T-helper 1 cell treated with Interleukin-12 subunit alpha and Interleukin-12 subunit beta and Interleukin-4 antibody, amounts not matched to agents 30 μg/mL and 1 μg/mL, for 36 hours (primary cell): ENCODE data around the gene FTO.
"Not testable (repeated sequence)": the region's sequence is repeated elsewhere in the genome, so short reads cannot be mapped to it uniquely, and the experiment has no call there.

Source experiments
- H3K27ac Mint-ChIP-seq: one replicate; pipeline ENCODE4 v1.8.0; 2021; ENCODE audit warnings: mild to moderate bottlenecking, mixed read lengths
- H3K27me3 Mint-ChIP-seq: one replicate; pipeline ENCODE4 v1.8.0; 2021; ENCODE audit warnings: low read depth, mixed read lengths
- H3K36me3 Mint-ChIP-seq: one replicate; pipeline ENCODE4 v1.8.0; 2021; ENCODE audit warnings: low read depth, mixed read lengths
- H3K4me1 Mint-ChIP-seq: one replicate; pipeline ENCODE4 v1.8.0; 2021; ENCODE audit warnings: low read depth, mixed read lengths
- H3K4me3 Mint-ChIP-seq: one replicate; pipeline ENCODE4 v1.8.0; 2021; ENCODE audit warnings: mild to moderate bottlenecking, moderate library complexity, mixed read lengths
- H3K9me3 Mint-ChIP-seq: one replicate; pipeline ENCODE4 v1.8.0; 2021; ENCODE audit warnings: mixed read lengths

The FTO gene

GRCh38 chr16:53703590-53704444 lies at the start of gene FTO, which contains the start of gene RPGRIP1L:
FTO (plus strand) TSS chr16:53704156.
RPGRIP1L (minus strand) TSS chr16:53703859; CDS start chr16:53700723, 3,136 bp downstream.
- H3K36me3 Mint-ChIP-seq = peaks cover 9% of the 10 kb centered on the region
- peaks cover 15% of the 10 kb centered on the region for H3K4me1 Mint-ChIP-seq
- H3K27me3 Mint-ChIP-seq = no peaks in the 10 kb centered on the region
- H3K27ac Mint-ChIP-seq = peak within 1 kb of the TSS; percentile 93
- no peaks in the 10 kb centered on the region for H3K9me3 Mint-ChIP-seq
- peak within 1 kb of the TSS; percentile 98 for H3K4me3 Mint-ChIP-seq

DNA sequence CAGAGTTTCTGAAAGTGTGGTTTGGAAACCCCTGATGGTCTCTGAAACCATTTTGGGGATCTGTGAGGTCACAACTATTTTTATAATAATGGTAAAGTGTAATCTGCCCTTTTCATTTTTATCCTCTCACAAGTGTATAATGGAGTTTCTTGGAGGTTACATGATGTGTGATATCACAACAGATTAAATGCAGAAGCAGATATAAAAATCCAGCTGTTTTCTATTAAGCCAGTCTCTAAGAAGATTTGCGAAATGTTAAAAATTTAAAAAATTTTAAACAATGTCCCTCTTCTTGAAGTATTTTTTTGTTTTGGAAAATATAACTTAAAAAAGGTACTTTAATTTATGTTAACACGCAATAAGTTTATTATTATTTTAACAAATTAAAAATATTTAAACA lies 49.0 kb upstream of the FTO start:
- H3K4me3 Mint-ChIP-seq = no peak overlapping the region
- H3K9me3 Mint-ChIP-seq = no peaks in the 10 kb centered on the region
- no peaks in the 10 kb centered on the region for H3K4me1 Mint-ChIP-seq
- H3K36me3 Mint-ChIP-seq = peaks cover 4% of the 10 kb centered on the region
- no peak overlapping the region for H3K27ac Mint-ChIP-seq
- H3K27me3 Mint-ChIP-seq = no peaks in the 10 kb centered on the region

DNA sequence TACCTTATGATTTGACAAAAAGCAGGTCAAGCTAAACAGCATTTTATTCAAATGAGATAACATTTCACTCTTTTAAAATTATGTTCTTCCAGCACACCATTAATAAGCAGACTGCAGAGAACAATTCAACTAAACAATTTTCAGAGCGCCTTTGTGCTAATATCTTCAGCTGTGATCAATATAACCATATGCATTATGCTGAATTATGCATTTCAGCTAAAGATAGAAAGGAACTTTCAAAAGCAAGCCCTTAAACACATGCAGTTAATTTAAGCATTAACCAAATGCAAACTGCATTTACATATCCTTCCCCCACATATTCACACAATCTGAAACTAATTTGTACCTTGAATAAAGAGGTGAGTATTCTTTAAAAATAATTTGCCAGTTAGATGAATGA lies 41.9 kb upstream of the FTO start:
- Mint-ChIP-seq H3K27ac (no peak overlapping the region), H3K9me3 (no peaks in the 10 kb centered on the region), H3K4me1 (no peaks in the 10 kb centered on the region), H3K27me3 (no peaks in the 10 kb centered on the region), H3K4me3 (no peak overlapping the region), H3K36me3 (no peaks in the 10 kb centered on the region)

DNA sequence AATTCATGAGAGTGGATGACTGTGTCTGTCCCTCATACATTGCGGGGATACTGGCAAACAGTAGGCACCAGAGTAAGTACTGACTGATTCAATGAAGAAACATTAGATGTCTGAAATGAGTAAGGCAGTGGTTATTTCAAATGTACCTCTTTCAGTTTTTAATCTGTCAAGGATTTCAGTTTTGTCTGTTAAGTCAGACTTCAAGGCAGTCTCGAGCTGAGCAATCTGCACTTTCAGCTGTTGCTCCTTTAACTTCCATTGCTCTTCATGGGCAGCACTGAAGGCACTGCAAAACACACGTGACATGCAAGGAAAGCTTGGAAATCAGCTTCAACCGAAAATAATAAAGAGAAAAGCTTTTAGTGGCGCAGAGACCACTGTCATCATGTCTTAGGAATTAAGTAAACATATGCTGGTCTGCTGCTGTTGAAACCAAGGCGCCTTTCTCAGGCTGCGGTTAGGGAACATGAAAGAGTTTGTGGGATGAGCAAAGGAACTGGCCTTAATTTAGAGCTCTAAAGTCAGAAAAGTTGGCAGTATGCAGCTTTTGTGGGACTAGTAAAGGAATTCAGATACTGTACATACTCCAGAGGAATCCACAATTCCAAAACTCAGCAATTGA lies 39.1 kb upstream of the FTO start:
- no peak overlapping the region for H3K27ac Mint-ChIP-seq
- H3K4me3 Mint-ChIP-seq = no peak overlapping the region
- no peaks in the 10 kb centered on the region for H3K27me3 Mint-ChIP-seq
- no peaks in the 10 kb centered on the region for H3K4me1 Mint-ChIP-seq
- no peaks in the 10 kb centered on the region for H3K36me3 Mint-ChIP-seq
- no peaks in the 10 kb centered on the region for H3K9me3 Mint-ChIP-seq

DNA sequence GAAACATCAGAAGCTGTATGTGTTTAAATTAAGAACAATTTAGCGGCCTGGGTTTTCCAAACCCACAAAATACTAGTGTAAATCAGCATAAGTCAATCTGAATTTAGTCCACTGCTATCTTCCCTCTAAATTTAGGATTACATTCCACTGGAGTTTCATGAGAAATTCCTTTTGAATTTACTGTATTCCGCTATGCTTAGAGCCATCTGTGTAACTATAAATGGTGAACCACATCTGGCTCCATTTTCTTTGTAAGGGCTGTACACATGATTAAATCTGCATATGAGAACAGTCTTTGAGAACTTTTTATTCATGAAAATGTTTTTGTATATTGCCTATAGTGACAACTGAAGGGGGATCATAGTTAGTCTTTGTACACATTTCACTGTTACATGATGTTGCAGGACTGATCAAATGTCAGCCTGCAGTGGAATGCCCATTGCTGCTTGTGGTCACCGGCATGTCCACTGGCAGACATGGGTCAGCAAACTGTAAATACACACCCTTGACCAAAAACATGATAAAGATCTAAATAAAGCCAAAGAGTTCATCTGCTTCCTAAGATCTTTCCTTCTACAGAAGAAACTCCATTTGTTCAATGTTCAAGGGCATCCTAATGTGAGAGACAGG lies 37.1 kb upstream of the FTO start:
- Mint-ChIP-seq H3K4me1 (no peaks in the 10 kb centered on the region), H3K27ac (no peak overlapping the region), H3K4me3 (no peak overlapping the region), H3K27me3 (no peaks in the 10 kb centered on the region), H3K9me3 (no peaks in the 10 kb centered on the region), H3K36me3 (no peaks in the 10 kb centered on the region)

GRCh38 chr16:53668869-53669268 lies 35.1 kb upstream of the FTO start:
- H3K9me3 Mint-ChIP-seq = no peaks in the 10 kb centered on the region
- H3K4me3 Mint-ChIP-seq = no peak overlapping the region
- H3K27me3 Mint-ChIP-seq = no peaks in the 10 kb centered on the region
- no peaks in the 10 kb centered on the region for H3K36me3 Mint-ChIP-seq
- no peaks in the 10 kb centered on the region for H3K4me1 Mint-ChIP-seq
- no peak overlapping the region for H3K27ac Mint-ChIP-seq

- Mint-ChIP-seq H3K27me3 (no peaks in the 10 kb centered on the region), H3K27ac (no peak overlapping the region), H3K4me3 (no peak overlapping the region), H3K36me3 (no peaks in the 10 kb centered on the region), H3K9me3 (no peaks in the 10 kb centered on the region), H3K4me1 (no peaks in the 10 kb centered on the region)
These were observed 31.5 kb upstream of the FTO start for GRCh38 chr16:53672461-53672860.

DNA sequence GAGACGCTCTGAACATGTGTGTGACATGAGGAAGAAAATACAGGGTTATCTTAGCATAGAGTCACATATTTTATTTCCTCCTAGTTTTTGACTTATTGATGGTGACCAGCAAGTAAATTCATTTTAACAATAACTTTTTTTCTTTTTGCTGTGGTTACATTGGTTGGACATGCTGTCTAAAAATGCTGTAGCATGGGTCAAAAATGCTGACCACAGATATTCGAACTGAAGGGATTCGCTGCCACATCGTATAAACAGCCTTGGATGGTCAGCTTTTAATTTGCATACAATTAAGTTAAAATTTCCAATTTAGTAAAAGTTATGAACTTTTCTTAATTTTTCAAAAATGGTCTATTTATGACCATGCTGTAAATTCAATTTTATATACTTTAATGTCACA lies 30.8 kb upstream of the FTO start:
- no peaks in the 10 kb centered on the region for H3K36me3 Mint-ChIP-seq
- H3K27me3 Mint-ChIP-seq = no peaks in the 10 kb centered on the region
- no peak overlapping the region for H3K4me3 Mint-ChIP-seq
- no peaks in the 10 kb centered on the region for H3K4me1 Mint-ChIP-seq
- no peak overlapping the region for H3K27ac Mint-ChIP-seq
- no peaks in the 10 kb centered on the region for H3K9me3 Mint-ChIP-seq

DNA sequence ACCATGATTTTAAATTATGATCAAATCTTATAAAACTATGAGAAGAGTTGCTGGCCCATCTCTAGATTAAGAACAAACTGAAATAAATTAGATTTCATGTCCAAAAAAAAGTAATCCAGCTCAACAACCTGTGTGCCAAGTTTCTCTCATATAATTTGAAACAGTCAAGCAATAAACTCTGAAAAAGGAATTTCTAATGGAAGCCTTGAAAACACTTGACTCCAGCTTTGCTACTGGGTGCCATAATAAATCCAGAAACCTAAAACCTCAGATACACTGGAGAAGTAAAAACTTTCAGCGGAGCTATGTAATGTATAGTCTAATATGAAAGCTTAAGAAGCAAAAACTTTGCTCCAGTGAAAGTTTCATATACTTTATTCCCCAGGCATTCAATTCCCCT lies 25.8 kb upstream of the FTO start:
- Mint-ChIP-seq H3K27ac (no peak overlapping the region), H3K36me3 (no peaks in the 10 kb centered on the region), H3K4me1 (peaks cover 2% of the 10 kb centered on the region), H3K27me3 (no peaks in the 10 kb centered on the region), H3K4me3 (no peak overlapping the region), H3K9me3 (peaks cover under 1% of the 10 kb centered on the region)

DNA sequence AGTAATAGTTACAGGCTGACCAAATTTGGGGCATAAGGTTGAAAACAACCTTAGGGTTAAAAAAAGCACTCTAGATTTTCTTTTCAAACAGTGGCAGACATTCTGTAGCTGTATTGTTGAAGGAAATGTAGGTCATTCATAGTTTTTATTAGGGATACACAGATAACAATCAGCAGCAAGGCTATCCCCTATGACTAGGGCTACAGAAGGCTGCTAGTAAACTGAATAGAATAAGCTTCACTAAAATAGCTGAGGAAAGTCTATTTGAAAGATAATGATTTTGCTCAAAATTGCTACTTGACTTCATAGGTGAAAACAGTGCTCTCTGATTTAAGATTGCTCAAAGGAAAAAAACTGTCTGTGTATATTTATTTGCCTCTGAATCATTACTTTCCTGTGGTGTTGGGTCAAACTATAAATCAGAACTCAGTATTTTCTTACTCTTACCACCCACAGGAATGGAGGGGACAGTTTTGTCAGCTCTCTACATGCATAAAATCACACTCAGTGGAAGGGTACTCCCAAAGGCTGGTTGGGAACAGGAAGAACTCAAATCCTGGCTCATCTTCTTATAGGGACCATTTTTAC lies 25.1 kb upstream of the FTO start:
- H3K27me3 Mint-ChIP-seq = no peaks in the 10 kb centered on the region
- H3K4me1 Mint-ChIP-seq = peaks cover 2% of the 10 kb centered on the region
- no peak overlapping the region for H3K4me3 Mint-ChIP-seq
- H3K36me3 Mint-ChIP-seq = peaks cover 5% of the 10 kb centered on the region
- H3K27ac Mint-ChIP-seq = no peak overlapping the region
- peaks cover 5% of the 10 kb centered on the region for H3K9me3 Mint-ChIP-seq

- H3K27ac Mint-ChIP-seq = no peak overlapping the region
- H3K4me1 Mint-ChIP-seq = peaks cover 2% of the 10 kb centered on the region
- peaks cover 10% of the 10 kb centered on the region for H3K36me3 Mint-ChIP-seq
- no peak overlapping the region for H3K4me3 Mint-ChIP-seq
- no peaks in the 10 kb centered on the region for H3K27me3 Mint-ChIP-seq
- H3K9me3 Mint-ChIP-seq = peaks cover 5% of the 10 kb centered on the region
These were observed 23.2 kb upstream of the FTO start for GRCh38 chr16:53680756-53681155.

DNA sequence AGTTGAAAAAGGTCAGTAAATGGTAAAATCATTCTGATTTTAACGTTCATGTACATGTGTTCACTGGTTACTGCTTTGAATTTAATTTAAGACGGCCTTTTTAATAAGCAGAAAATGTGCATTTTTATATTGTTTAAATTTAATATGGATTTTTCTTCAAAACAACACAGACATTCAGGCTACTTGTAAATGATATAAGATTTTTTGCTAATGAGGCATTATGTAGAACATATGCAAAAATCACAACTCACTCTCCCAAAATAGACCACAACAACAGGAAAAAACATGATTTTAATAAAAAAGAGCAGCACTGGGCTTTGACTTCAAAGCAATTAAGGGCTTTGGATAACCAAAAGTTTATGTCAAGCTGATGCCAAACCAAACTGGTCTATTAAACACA lies 22.6 kb upstream of the FTO start:
- H3K36me3 Mint-ChIP-seq = peaks cover 10% of the 10 kb centered on the region
- H3K27ac Mint-ChIP-seq = no peak overlapping the region
- no peaks in the 10 kb centered on the region for H3K27me3 Mint-ChIP-seq
- no peak overlapping the region for H3K4me3 Mint-ChIP-seq
- peaks cover 5% of the 10 kb centered on the region for H3K9me3 Mint-ChIP-seq
- H3K4me1 Mint-ChIP-seq = peaks cover 2% of the 10 kb centered on the region

DNA sequence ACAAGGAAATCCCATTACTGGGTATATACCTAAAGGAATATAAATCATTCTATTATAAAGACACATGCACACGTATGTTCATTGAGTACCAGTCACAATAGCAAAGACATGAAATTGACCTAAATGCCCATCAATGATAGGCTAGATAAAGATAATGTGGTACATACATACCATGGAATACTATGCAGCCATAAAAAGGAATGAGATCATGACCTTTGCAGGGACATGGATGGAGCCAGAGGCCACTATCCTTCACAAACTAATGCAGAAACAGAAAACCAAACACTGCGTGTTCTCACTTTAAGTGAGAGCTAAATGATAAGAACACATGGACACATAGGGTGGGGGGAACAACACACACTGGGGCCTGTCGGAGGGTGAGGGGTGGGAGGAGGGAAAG lies 18.6 kb upstream of the FTO start:
- peaks cover 13% of the 10 kb centered on the region for H3K36me3 Mint-ChIP-seq
- H3K27me3 Mint-ChIP-seq, H3K27ac Mint-ChIP-seq, H3K4me1 Mint-ChIP-seq, H3K9me3 Mint-ChIP-seq, H3K4me3 Mint-ChIP-seq: not testable (repeated sequence)

DNA sequence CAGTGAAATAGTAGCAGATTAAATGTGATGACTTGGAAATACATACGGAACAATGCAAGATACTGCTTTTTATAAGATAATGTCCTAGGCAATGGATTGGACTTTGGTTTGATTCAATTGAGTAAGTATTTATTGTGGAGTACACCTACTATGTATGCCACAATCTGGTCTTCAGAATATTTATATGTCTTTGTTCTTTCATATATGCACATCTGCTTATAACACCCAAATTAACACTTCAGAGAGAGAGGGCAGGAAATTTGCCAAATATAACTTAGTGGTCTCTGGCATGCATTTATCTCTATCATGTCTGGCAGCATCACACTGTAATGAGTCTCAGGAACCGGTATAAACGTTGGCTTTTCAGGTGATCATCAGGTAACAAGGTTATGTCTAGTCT lies 17.2 kb upstream of the FTO start:
- H3K36me3 Mint-ChIP-seq = peaks cover 13% of the 10 kb centered on the region
- no peaks in the 10 kb centered on the region for H3K4me1 Mint-ChIP-seq
- no peaks in the 10 kb centered on the region for H3K27me3 Mint-ChIP-seq
- no peak overlapping the region for H3K27ac Mint-ChIP-seq
- H3K4me3 Mint-ChIP-seq = no peak overlapping the region
- peaks cover 5% of the 10 kb centered on the region for H3K9me3 Mint-ChIP-seq

DNA sequence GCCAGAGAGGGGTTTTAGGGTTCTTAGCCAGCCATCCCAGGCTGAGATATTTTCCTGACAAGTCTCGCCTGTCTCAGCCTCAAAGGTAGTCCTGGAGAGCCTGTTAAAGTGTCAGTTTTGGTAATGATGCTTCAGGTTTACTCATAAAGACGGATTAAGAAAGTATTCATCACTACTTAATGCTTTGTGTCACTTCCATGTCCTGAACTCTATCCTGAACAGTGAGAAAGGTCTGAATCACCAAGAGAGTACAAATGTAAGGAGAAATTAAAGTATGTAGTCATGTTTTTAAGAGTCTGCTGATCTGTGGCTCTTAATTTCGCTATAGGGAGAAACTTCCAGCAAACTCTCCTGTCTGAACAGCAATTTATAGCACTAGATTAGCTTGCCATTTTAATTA lies 14.3 kb upstream of the FTO start:
- no peak overlapping the region for H3K27ac Mint-ChIP-seq
- no peaks in the 10 kb centered on the region for H3K9me3 Mint-ChIP-seq
- H3K4me1 Mint-ChIP-seq = no peaks in the 10 kb centered on the region
- H3K4me3 Mint-ChIP-seq = no peak overlapping the region
- peaks cover 9% of the 10 kb centered on the region for H3K36me3 Mint-ChIP-seq
- no peaks in the 10 kb centered on the region for H3K27me3 Mint-ChIP-seq
